ENCODE measurements around the gene ZBTB1.

The ZBTB1 gene

GRCh38 chr14:64474698-64475097 is 29.9 kb upstream of the ZBTB1 start (continued):
- no peak for TF ChIP-seq TOX (CRISPR knock-in tag; IDR thresholded peaks at IDR 0.05; ENCODE audit: borderline replicate concordance)
- TF ChIP-seq CREB5 (CRISPR knock-in tag; IDR thresholded peaks at IDR 0.05; ENCODE audit: low read depth) = no peak
- no peak for TF ChIP-seq ZNF8 (CRISPR knock-in tag; IDR thresholded peaks at IDR 0.05)
- no peak for TF ChIP-seq ISL1 (CRISPR knock-in tag; IDR thresholded peaks at IDR 0.05)

GRCh38 chr14:64475585-64476273 is 28.8 kb upstream of the ZBTB1 start:
- TF ChIP-seq BACH2 (CRISPR knock-in tag; IDR thresholded peaks at IDR 0.05; ENCODE audit: borderline replicate concordance) (no peak), TOX (CRISPR knock-in tag; IDR thresholded peaks at IDR 0.05; ENCODE audit: borderline replicate concordance) (no peak), POU6F1 (CRISPR knock-in tag; IDR thresholded peaks at IDR 0.05; ENCODE audit: borderline replicate concordance, low read depth) (no peak), RARB (CRISPR knock-in tag; IDR thresholded peaks at IDR 0.05) (no peak), PPARA (CRISPR knock-in tag; IDR thresholded peaks at IDR 0.05; ENCODE audit: borderline replicate concordance) (no peak), ARNTL (CRISPR knock-in tag; IDR thresholded peaks at IDR 0.05; ENCODE audit: borderline replicate concordance, low read depth) (no peak), ESRRG (CRISPR knock-in tag; IDR thresholded peaks at IDR 0.05) (no peak)
- ATAC-seq = no peak

- no peak for TF ChIP-seq TOX (CRISPR knock-in tag; IDR thresholded peaks at IDR 0.05; ENCODE audit: borderline replicate concordance)
- no peak for ATAC-seq
Observed at GRCh38 chr14:64476438-64476837, 28.1 kb upstream of the ZBTB1 start.

GRCh38 chr14:64478634-64479250 is 25.8 kb upstream of the ZBTB1 start:
- ATAC-seq = peak; percentile 47; the same call in 1 of the 3 replicates
- TF ChIP-seq ESRRG (CRISPR knock-in tag; IDR thresholded peaks at IDR 0.05) (no peak), ZNF565 (CRISPR knock-in tag; conservative IDR thresholded peaks at IDR 0.05; ENCODE audit: low read depth) (no peak)

- TF ChIP-seq TOX (CRISPR knock-in tag; IDR thresholded peaks at IDR 0.05; ENCODE audit: borderline replicate concordance) (no peak), OSR1 (CRISPR knock-in tag; IDR thresholded peaks at IDR 0.05) (no peak), ISL1 (CRISPR knock-in tag; IDR thresholded peaks at IDR 0.05) (no peak), TCF4 (CRISPR knock-in tag; IDR thresholded peaks at IDR 0.05; ENCODE audit: borderline replicate concordance) (no peak), TSHZ2 (CRISPR knock-in tag; IDR thresholded peaks at IDR 0.05) (no peak), POU6F1 (CRISPR knock-in tag; IDR thresholded peaks at IDR 0.05; ENCODE audit: borderline replicate concordance, low read depth) (no peak), ZNF70 (CRISPR knock-in tag; IDR thresholded peaks at IDR 0.05) (no peak), CSRNP3 (CRISPR knock-in tag; IDR thresholded peaks at IDR 0.05) (no peak), CSDC2 (CRISPR knock-in tag; IDR thresholded peaks at IDR 0.05) (no peak)
- ATAC-seq = no peak
Observed at GRCh38 chr14:64488590-64489099, 15.9 kb upstream of the ZBTB1 start.
